Endothelial cell of umbilical vein (primary cell): Measurements from ENCODE around the gene ENTPD7. TPM values are rescaled to one million over a fixed set of nuclear protein-coding genes. Genes with fewer than 3 reads are reported as not detected.

Experiments
- BruUV-seq: library from RNA; stranded (reverse); fragments of 400-500 nt; replicated peaks from 2 replicates; lab custom pipeline; 2021; lab: Mats Ljungman, UMichigan
- CTCF ChIA-PET: fragments of 300-600, 350-600 bp; sonication (Branson Sonifier 250); formaldehyde crosslinking; loops from one replicate; lab custom pipeline; 2021; ENCODE audit warnings: antibody characterized with exemption, inconsistent platforms; lab: Charles Lee
- POLR2A ChIA-PET: fragments of 300-600, 350-600 bp; sonication (Branson Sonifier 250); formaldehyde crosslinking; loops from one replicate; lab custom pipeline; 2021; ENCODE audit warnings: antibody characterized with exemption, inconsistent platforms; lab: Charles Lee
- DNase-seq: peaks from one replicate; pipeline ENCODE4 v3.0.0-alpha.2; 2011; ENCODE audit warnings: low read depth, low spot score
- FAIRE-seq: peaks from 2 replicates; lab custom pipeline; 2011; peaks lifted over from hg19 to GRCh38; lab: Jason Lieb, UNC
- H2AFZ ChIP-seq: 2 replicates; pipeline ENCODE4 v1.6.0; 2012; ENCODE audit warnings: low read depth, low read length, control low read depth, inconsistent platforms
- H3K27ac ChIP-seq: 2 replicates; pipeline ENCODE4 v1.5.1; 2011; ENCODE audit warnings: low read depth, mild to moderate bottlenecking, control low read depth, low read length, moderate library complexity; ENCODE audit not compliant: insufficient read depth
- H3K27me3 ChIP-seq, 2 experiments: 2 replicates each; pipeline versions ENCODE4 v1.6.0 to v1.6.1; 2011; ENCODE audit warnings: low read length in 2 of 2, mixed read lengths in 1 of 2; ENCODE audit not compliant: control insufficient read depth in 2 of 2, insufficient read depth in 2 of 2
- H3K36me3 ChIP-seq, 2 experiments: 2 replicates in 1 of 2; 3 replicates in 1 of 2; pipeline ENCODE4 v1.5.1; 2011; ENCODE audit warnings: low read length in 2 of 2, mild to moderate bottlenecking in 1 of 2, moderate library complexity in 1 of 2; ENCODE audit not compliant: control insufficient read depth in 2 of 2, insufficient read depth in 2 of 2; ENCODE audit errors: extremely low read depth in 1 of 2
- H3K4me1 ChIP-seq: 3 replicates; pipeline ENCODE4 v1.5.1; 2011; ENCODE audit warnings: mild to moderate bottlenecking, low read length; ENCODE audit not compliant: control insufficient read depth, insufficient read depth; ENCODE audit errors: extremely low read depth
- H3K4me2 ChIP-seq: 2 replicates; pipeline ENCODE4 v1.6.1; 2011; ENCODE audit warnings: low read length, control low read depth, mixed read lengths; ENCODE audit not compliant: insufficient read depth
- H3K4me3 ChIP-seq, 3 experiments: fragments of 200-600 bp in 1 of 3; sonication (generic), shearing (Covaris generic) in 1 of 3; replicated peaks in 1 of 3; 2 replicates each; pipeline ENCODE4 v1.5.1; 2011 to 2016; ENCODE audit warnings: control low read depth in 3 of 3, low read length in 3 of 3, mild to moderate bottlenecking in 2 of 3, inconsistent platforms in 1 of 3, low read depth in 1 of 3, moderate library complexity in 1 of 3; ENCODE audit not compliant: insufficient read depth in 1 of 3
- H3K79me2 ChIP-seq: 2 replicates; pipeline ENCODE4 v1.6.0; 2012; ENCODE audit warnings: low read length, inconsistent platforms; ENCODE audit not compliant: control insufficient read depth, insufficient read depth
- H3K9ac ChIP-seq: replicated peaks from 2 replicates; pipeline ENCODE3; 2011; ENCODE audit warnings: low read length, control low read depth; ENCODE audit not compliant: insufficient read depth; ENCODE audit errors: extremely low read depth
- H3K9me1 ChIP-seq: replicated peaks from 3 replicates; pipeline ENCODE4 v1.6.0; 2011; ENCODE audit warnings: mild to moderate bottlenecking, low read length; ENCODE audit not compliant: control insufficient read depth, insufficient read depth; ENCODE audit errors: extremely low read depth
- H3K9me3 ChIP-seq: replicated peaks from 2 replicates; pipeline ENCODE4 v1.5.1; 2012; ENCODE audit warnings: low read length, inconsistent platforms; ENCODE audit not compliant: control insufficient read depth, insufficient read depth
- H4K20me1 ChIP-seq: replicated peaks from 2 replicates; pipeline ENCODE3; 2011; ENCODE audit warnings: mild to moderate bottlenecking, low read length; ENCODE audit not compliant: control insufficient read depth, insufficient read depth; ENCODE audit errors: extremely low read depth
- EZH2 ChIP-seq: IDR thresholded peaks from 2 replicates; pipeline ENCODE4 v1.6.1; 2012; ENCODE audit warnings: borderline replicate concordance, low read depth, mild to moderate bottlenecking, moderate library complexity, low read length, inconsistent platforms; ENCODE audit not compliant: severe bottlenecking
- FOS ChIP-seq: IDR thresholded peaks from 2 replicates; pipeline ENCODE4 v1.6.1; 2011; ENCODE audit warnings: mild to moderate bottlenecking, low read length, moderate library complexity, borderline replicate concordance; ENCODE audit not compliant: insufficient read depth
- GATA2 ChIP-seq: IDR thresholded peaks from 2 replicates; pipeline ENCODE4 v1.7.0; 2011; ENCODE audit warnings: low read depth, mild to moderate bottlenecking, moderate library complexity, mixed read lengths, low read length; ENCODE audit not compliant: insufficient read length, insufficient read depth
- JUN ChIP-seq: IDR thresholded peaks from 2 replicates; pipeline ENCODE4 v1.6.1; 2011; ENCODE audit warnings: borderline replicate concordance, low read depth; ENCODE audit not compliant: insufficient read length, insufficient read depth
- MAX ChIP-seq: IDR thresholded peaks from 2 replicates; pipeline ENCODE4 v1.6.1; 2011; ENCODE audit not compliant: insufficient read depth, insufficient read length
- MYC ChIP-seq: IDR thresholded peaks from one replicate; pipeline ENCODE4 v1.6.1; 2011; ENCODE audit warnings: mild to moderate bottlenecking, low read depth, low read length
- POLR2A ChIP-seq: IDR thresholded peaks from 2 replicates; pipeline ENCODE4 v1.6.1; 2012; ENCODE audit warnings: low read depth, mild to moderate bottlenecking, control low read depth, low read length
- POLR2AphosphoS5 ChIP-seq: IDR thresholded peaks from 2 replicates; pipeline ENCODE4 v1.6.1; 2012; ENCODE audit warnings: low read depth, mild to moderate bottlenecking, control low read depth, low read length, moderate library complexity; ENCODE audit not compliant: insufficient read depth
- dilution Hi-C: fragments of 300-500 bp; cut with MboI; formaldehyde crosslinking; loops from one replicate; pipeline ENCODE4 v1.15.0; 2019; ENCODE audit warnings: low sequenced_read_pairs; ENCODE audit not compliant: extremely low pct_ligation_motif_present
- intact Hi-C: fragments of 100-400 bp; cut with micrococcal nuclease; formaldehyde crosslinking; loops from one replicate; pipeline ENCODE4 v1.10.0; 2022
- polyA plus RNA-seq, 4 experiments: library from polyadenylated mRNA; depleted of rRNA in 3 of 4; stranded (reverse) in 3 of 4; unstranded in 1 of 4; fragments of >200 nt; gene quantifications; 2 replicates each; pipeline versions ENCODE4 v1.2.1 to v1.2.3, GENCODE V29; 2011 to 2012; ENCODE audit warnings: missing spikeins in 1 of 4
- total RNA-seq: library from RNA; stranded (reverse); gene quantifications from 2 replicates; pipeline ENCODE4 v1.2.3, GENCODE V29; 2021
- TF ChIP-seq, protein P1 (sequence below), 2 donors: IDR thresholded peaks; 1 replicate in 1 of 2; 2 replicates in 1 of 2; pipeline ENCODE4 v1.5.1; 2011; ENCODE audit warnings: low read length in 2 of 2, mild to moderate bottlenecking in 2 of 2, moderate library complexity in 2 of 2, control low read depth in 1 of 2, inconsistent platforms in 1 of 2, low read depth in 1 of 2; ENCODE audit not compliant: insufficient read depth in 1 of 2; ENCODE audit errors: extremely low read depth in 1 of 2

Gene ENTPD7
- total and polyA plus RNA-seq, 2 donors (not counting 3 experiments of a cell fraction or from before 2014, with no cell fraction given): 10.1 to 20.6 TPM

DNA sequence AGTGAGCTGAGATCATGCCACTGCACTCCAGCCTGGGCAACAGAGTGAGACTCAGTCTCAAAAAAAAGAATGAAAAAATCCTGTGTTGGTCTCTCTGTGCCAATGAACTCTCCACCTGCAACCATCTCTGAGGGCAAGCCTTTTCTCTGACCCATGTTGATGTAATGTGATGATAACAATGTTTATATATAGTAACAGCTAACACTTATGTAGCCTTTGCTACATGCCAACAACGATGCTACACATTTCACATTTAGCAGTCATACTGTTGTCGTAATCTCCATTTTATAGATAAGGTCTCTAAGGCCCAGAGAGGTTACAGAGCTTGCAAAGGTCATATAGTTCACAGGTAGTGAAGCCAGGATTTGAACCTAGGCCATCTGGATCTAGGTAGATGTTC, 61.1 kb downstream of the ENTPD7 start:
- H3K27me3 ChIP-seq: no peaks in the 10 kb centered on the region
- no peak overlapping the region for H3K4me2 ChIP-seq
- intact Hi-C loops: no loop called here
- no peak overlapping the region for H3K27ac ChIP-seq
- no peak for TF ChIP-seq FOS
- TF ChIP-seq POLR2A: no peak
- TF ChIP-seq GATA2: no peak
- TF ChIP-seq MAX: no peak
- TF ChIP-seq POLR2AphosphoS5: no peak
- no peak for TF ChIP-seq MYC
- no peak for TF ChIP-seq JUN
- no peak for TF ChIP-seq EZH2
- TF ChIP-seq, protein P1, sequence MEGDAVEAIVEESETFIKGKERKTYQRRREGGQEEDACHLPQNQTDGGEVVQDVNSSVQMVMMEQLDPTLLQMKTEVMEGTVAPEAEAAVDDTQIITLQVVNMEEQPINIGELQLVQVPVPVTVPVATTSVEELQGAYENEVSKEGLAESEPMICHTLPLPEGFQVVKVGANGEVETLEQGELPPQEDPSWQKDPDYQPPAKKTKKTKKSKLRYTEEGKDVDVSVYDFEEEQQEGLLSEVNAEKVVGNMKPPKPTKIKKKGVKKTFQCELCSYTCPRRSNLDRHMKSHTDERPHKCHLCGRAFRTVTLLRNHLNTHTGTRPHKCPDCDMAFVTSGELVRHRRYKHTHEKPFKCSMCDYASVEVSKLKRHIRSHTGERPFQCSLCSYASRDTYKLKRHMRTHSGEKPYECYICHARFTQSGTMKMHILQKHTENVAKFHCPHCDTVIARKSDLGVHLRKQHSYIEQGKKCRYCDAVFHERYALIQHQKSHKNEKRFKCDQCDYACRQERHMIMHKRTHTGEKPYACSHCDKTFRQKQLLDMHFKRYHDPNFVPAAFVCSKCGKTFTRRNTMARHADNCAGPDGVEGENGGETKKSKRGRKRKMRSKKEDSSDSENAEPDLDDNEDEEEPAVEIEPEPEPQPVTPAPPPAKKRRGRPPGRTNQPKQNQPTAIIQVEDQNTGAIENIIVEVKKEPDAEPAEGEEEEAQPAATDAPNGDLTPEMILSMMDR (IDR thresholded peaks at IDR 0.05; ENCODE audit: extremely low read depth in 1 of 2, insufficient read depth in 1 of 2, low read depth in 1 of 2, low read length in 2 of 2): no peak
- H3K9ac ChIP-seq: no peak overlapping the region
- peaks cover 16 to 21% of the 10 kb centered on the region in 2 experiments for H3K36me3 ChIP-seq
- H3K4me1 ChIP-seq: no peaks in the 10 kb centered on the region
- no peaks in the 10 kb centered on the region for H4K20me1 ChIP-seq
- CTCF ChIA-PET: interaction anchor here (1.6 kb wide), 1 partner anchor 9 kb away, joined by 6 read pairs; no protein-coding TSS in a partner anchor
- POLR2A ChIA-PET: no interaction called here
- no peaks in the 10 kb centered on the region for H3K9me3 ChIP-seq
- no TSS peak for BruUV-seq
- no peak overlapping the region for H3K4me3 ChIP-seq
- no peak overlapping the region for H2AFZ ChIP-seq
- dilution Hi-C loops: no loop called here
- H3K79me2 ChIP-seq: no peaks in the 10 kb centered on the region
- FAIRE-seq (no peak), DNase-seq (no peak)
- no peaks in the 10 kb centered on the region for H3K9me1 ChIP-seq
